NCI-H446 treated with DMSO at 0.1 percent for 48 hours (cell line): Measurements from ENCODE around the gene PKP1.
"Not testable (repeated sequence)": the region's sequence is repeated elsewhere in the genome, so short reads cannot be mapped to it uniquely, and the experiment has no call there.

Source experiments
- DNase-seq: peaks from one replicate; lab custom pipeline; 2025; lab: John Stamatoyannopoulos, UW

The PKP1 gene

GRCh38 chr1:201282931-201283829, at the start of gene PKP1:
Gene PKP1, plus strand, starts transcription at chr1:201283506. Its CDS starts 197 bp downstream, at chr1:201283703.
- no peak for DNase-seq

DNA sequence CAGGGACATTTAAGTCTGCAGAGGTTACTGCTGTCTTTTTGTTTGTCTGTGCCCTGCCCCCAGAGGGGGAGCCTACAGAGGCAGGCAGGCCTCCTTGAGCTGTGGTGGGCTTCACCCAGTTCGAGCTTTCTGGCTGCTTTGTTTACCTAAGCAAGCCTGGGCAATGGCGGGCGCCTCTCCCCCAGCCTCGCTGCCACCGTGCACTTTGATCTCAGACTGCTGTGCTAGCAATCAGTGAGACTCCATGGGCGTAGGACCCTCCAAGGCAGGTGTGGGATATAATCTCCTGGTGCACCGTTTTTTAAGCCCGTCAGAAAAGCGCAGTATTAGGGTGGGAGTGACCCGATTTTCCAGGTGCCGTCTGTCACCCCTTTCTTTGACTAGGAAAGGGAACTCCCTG, 43.7 kb upstream of the PKP1 start:
- not testable (repeated sequence) for DNase-seq

- DNase-seq: no peak
Measured at GRCh38 chr1:201240171-201240570, 43.1 kb upstream of the PKP1 start.

- DNase-seq: no peak
Measured at GRCh38 chr1:201241736-201242135, 41.6 kb upstream of the PKP1 start.

DNA sequence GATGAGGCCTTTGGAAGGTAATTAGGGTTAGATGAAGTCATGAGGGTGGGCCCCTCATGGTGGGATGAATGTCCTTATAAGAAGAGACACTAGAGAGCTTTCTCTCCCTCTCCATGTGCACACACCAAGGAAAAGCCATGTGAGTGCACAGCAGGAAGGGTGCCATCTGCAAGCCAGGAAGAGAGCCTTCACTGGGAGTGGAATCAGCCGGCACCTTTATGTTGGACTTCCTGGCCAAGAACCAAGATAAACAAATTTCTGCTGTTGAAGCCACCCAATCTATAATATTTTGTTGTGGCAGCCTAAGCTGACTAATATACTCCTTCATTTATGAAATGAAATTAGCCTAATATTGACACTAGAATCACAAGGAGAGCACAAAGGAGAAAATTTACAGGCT, 38.2 kb upstream of the PKP1 start:
- DNase-seq: peak; percentile 23

GRCh38 chr1:201248721-201249559, 34.4 kb upstream of the PKP1 start:
- DNase-seq: no peak

- no peak for DNase-seq
Measured at GRCh38 chr1:201250326-201251011, 32.8 kb upstream of the PKP1 start.

- DNase-seq: no peak
Measured at GRCh38 chr1:201251411-201251810, 31.9 kb upstream of the PKP1 start.

DNA sequence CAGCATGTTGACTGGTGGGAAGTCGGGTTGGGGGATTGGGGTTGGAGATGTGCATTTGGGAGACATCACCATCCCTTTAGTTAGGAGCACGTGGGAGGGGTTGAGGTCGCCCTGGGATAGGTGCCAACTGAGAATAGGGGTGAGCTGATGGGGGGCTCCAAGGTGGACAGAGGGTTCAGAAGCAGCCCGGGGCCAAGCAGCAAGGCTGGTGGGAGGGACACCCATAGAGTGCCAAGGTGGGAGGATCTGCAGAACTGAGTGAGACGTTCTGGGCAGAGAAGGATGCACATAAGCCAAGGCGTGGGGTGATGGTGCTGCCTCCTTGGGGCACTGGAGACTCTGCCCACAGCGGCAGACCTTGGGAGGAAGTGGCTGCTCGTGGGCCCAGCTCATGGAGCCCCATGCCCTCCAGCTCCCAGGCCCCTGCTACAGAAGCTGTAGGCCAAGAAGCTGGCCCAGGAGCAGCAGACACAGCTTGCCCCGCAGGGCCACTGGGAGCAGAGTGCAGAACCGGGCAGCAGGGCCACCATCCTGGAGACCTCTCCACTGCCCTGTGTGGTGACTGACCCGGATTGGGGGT, 31.4 kb upstream of the PKP1 start:
- no peak for DNase-seq

- no peak for DNase-seq
Measured at GRCh38 chr1:201252944-201253371, 30.3 kb upstream of the PKP1 start.

DNA sequence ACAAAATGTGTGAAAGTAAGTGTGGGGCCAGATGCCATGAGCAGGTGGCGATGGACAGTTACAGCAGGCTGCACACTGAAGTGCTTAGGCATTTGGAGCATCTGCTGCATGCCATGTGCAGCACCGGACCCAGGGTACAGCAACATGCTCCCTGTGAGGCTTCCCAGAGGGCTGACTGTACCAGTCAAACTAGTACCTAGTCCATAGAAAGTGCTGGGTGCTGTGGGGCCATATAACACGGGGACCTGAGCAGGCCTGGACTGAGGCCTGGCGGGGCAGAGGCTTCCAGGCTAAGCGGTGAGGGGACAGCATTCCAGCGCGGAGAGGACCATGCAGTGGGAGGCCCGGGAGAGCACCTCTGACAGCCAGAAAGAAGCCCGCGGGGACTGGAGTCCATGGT, 29.9 kb upstream of the PKP1 start:
- DNase-seq: peak; percentile 31

GRCh38 chr1:201253906-201254624, 29.2 kb upstream of the PKP1 start:
- DNase-seq: no peak

- DNase-seq: no peak
Measured at GRCh38 chr1:201254625-201255478, 28.5 kb upstream of the PKP1 start.

- no peak for DNase-seq
Measured at GRCh38 chr1:201255479-201256362, 27.6 kb upstream of the PKP1 start.

- DNase-seq: not testable (repeated sequence)
Measured at GRCh38 chr1:201258132-201258531, 25.2 kb upstream of the PKP1 start.

- no peak for DNase-seq
Measured at GRCh38 chr1:201258763-201259230, 24.5 kb upstream of the PKP1 start.

DNA sequence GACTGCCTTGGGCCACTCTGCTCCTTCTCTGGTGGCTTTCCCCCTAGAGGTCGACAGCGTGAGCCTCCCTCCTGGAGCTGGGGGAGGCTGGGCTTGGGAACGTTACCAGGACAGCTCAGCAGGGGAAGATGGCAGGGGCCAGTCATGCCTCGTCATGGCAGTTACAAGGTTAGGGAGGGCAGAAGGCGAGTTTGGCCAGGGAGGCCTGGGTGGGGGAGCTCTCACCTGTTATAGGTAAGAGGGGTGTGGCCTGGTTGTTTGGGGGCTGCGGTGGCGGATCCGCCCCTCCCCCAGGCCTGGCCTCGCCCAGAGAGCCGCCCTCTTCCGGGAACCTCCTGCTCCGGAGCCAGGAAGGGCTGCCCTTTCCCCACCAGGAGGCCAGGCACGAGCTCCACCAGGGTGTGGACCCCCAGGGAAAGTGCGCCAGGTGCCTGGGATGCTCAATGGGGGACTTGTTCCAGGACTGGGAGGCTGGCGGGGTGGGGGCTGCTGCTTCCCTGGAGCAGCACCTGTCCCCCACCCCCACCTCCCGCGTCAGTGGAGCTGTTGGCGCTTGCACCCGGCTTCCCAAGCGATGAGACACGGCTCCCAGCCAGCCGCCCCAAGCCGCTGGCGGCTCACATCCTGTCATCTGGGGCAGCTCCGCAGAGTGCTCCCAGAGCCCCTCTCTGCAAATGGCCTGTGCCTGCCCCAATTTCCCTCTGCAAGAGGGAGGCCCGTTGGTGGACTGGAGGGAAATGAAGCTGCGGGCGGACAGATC, 23.6 kb upstream of the PKP1 start:
- no peak for DNase-seq

DNA sequence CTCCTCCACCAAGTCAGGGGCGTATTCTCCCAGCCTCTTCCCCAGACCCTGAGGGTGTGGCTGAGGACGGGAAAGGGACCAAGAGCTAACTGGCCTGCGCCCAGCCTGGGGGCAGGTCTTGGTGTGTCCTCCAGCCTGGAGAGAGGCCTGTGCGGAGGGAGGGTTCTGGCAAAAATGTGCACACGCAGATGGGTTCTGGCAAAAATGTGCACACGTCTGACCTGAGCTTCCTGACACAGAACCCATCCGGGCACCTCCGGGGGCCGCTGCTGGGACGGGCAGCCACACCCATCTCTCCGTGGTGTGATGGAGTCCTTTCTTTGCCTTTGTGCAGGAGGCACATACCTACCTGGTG, 23.1 kb upstream of the PKP1 start:
- DNase-seq: no peak
